Measurements from ENCODE around the gene EPO.

GRCh38 chr7:100719523-100720278, 567 bp upstream of the EPO start:
- TF ChIP-seq POLR2A (IDR thresholded peaks at IDR 0.05; ENCODE audit: extremely low read depth, insufficient read length) (no peak), CTCF (IDR thresholded peaks at IDR 0.05; ENCODE audit: low read depth, low read length) (no peak), MAX (IDR thresholded peaks at IDR 0.05; ENCODE audit: low read depth, low read length) (no peak)

Data from NB4 (cell line).